ENCODE data around the gene CYP4F3.
A peak's percentile ranks its signal among the peaks of the same experiment; 100 is the strongest.

Gene CYP4F3

DNA sequence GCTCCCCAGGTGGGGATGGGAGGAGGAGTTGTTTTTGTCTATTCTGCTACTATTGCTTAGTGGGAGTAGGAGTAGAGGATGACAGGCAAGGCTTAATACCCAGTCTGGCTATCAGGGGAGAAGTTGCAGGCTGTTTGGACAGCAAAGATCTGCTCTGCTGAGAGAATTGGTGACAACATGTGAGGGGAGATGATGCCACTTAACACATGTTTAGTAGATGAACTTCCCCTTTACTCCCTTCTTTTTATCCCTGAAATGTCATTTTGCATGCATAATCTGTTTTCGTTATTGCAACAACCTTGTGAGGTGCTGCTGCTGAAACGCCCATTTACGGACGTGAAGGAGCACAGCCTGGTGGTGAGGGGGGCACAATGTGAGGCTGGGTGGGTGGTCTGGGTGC is 29.2 kb downstream of the CYP4F3 start:
- no peak for DNase-seq (ENCODE audit: low read depth)
- no peak overlapping the region for H3K4me3 ChIP-seq (ENCODE audit: low read depth, low read length)
- TF ChIP-seq, protein P1, sequence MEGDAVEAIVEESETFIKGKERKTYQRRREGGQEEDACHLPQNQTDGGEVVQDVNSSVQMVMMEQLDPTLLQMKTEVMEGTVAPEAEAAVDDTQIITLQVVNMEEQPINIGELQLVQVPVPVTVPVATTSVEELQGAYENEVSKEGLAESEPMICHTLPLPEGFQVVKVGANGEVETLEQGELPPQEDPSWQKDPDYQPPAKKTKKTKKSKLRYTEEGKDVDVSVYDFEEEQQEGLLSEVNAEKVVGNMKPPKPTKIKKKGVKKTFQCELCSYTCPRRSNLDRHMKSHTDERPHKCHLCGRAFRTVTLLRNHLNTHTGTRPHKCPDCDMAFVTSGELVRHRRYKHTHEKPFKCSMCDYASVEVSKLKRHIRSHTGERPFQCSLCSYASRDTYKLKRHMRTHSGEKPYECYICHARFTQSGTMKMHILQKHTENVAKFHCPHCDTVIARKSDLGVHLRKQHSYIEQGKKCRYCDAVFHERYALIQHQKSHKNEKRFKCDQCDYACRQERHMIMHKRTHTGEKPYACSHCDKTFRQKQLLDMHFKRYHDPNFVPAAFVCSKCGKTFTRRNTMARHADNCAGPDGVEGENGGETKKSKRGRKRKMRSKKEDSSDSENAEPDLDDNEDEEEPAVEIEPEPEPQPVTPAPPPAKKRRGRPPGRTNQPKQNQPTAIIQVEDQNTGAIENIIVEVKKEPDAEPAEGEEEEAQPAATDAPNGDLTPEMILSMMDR (IDR thresholded peaks at IDR 0.05; ENCODE audit: insufficient read depth, low read depth, low read length, missing control alignments) = no peak

GRCh38 chr19:15671237-15671821 is 30.6 kb downstream of the CYP4F3 start:
- H3K4me3 ChIP-seq (ENCODE audit: low read depth, low read length) = no peak overlapping the region
- DNase-seq (ENCODE audit: low read depth) = no peak
- TF ChIP-seq, protein P1 (IDR thresholded peaks at IDR 0.05; ENCODE audit: insufficient read depth, low read depth, low read length, missing control alignments) = no peak

- TF ChIP-seq, protein P1 (IDR thresholded peaks at IDR 0.05; ENCODE audit: insufficient read depth, low read depth, low read length, missing control alignments) = no peak
- no peak overlapping the region for H3K4me3 ChIP-seq (ENCODE audit: low read depth, low read length)
- no peak for DNase-seq (ENCODE audit: low read depth)
These were observed 31.3 kb downstream of the CYP4F3 start for GRCh38 chr19:15671891-15672579.

DNA sequence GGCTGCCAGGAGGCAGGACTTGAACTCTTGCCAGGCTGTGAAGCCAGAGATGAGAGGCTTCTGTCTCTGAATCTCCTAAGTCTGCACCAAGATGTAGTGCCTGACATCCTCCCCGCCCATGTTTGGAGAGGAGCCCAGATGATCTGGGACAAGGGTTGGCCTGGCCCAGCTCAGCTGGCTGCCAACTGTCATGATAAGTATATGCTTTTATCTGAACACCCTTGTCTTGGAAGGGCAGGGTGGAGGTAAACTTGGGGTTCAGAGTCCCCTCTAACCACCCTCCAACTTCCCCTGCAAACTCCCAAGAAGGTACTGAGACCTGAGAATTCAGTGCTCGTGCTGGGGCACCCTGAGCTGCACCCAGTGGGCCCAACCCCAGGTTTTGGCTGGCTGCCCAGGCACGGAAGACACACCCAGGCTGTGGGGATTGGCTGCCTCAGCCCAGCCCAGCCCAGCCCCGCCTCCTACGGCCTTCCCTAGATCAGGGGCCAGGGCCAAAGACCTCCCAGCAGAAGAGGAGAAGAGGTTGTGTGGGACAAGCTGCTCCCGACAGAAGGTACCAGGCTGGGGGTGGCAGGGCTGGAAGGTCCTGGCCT is 32.0 kb downstream of the CYP4F3 start, which contains the start of gene CYP4F12:
Gene CYP4F12, plus strand, starts transcription at position 508 of the 596 bp plus-strand sequence. CDS start 443 bp downstream, outside the sequence.
- no peak for DNase-seq (ENCODE audit: low read depth)
- TF ChIP-seq, protein P1 (IDR thresholded peaks at IDR 0.05; ENCODE audit: insufficient read depth, low read depth, low read length, missing control alignments) = no peak
- no peak within 1 kb of the TSS for H3K4me3 ChIP-seq (ENCODE audit: low read depth, low read length)

DNA sequence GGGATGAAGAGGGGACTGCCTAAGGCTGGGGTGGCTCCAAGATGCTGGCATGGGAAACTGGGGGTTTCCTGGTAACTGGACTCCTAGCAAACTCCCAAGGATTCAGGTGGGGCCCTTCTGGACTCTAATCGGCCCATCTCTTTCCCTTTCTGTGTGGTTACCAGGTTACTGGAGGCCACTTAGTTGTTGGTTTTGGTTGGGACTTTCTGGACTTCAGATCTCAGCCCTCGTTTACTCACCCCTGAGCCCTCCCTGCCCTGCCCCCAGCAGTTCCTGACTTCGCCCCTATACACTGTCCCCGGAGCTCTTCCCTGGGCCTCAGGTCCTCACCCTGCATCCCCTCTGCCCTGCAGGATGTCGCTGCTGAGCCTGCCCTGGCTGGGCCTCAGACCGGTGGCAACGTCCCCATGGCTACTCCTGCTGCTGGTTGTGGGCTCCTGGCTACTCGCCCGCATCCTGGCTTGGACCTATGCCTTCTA is 32.5 kb downstream of the CYP4F3 start:
- no peak for DNase-seq (ENCODE audit: low read depth)
- H3K4me3 ChIP-seq (ENCODE audit: low read depth, low read length) = no peak overlapping the region

GRCh38 chr19:15675560-15675959 is 34.9 kb downstream of the CYP4F3 start:
- no peak overlapping the region for H3K4me3 ChIP-seq (ENCODE audit: low read depth, low read length)
- peak; percentile 5 for DNase-seq (ENCODE audit: low read depth)
- TF ChIP-seq, protein P1 (IDR thresholded peaks at IDR 0.05; ENCODE audit: insufficient read depth, low read depth, low read length, missing control alignments) = no peak

More for the DNA sequence above, 32.5 kb downstream of the CYP4F3 start:
- TF ChIP-seq, protein P1 (IDR thresholded peaks at IDR 0.05; ENCODE audit: insufficient read depth, low read depth, low read length, missing control alignments) = no peak
